ENCODE measurements around the gene SLC5A10. TPM values are rescaled to one million over a fixed set of nuclear protein-coding genes. Genes with fewer than 3 reads are reported as not detected.
"Not testable (repeated sequence)": the region's sequence is repeated elsewhere in the genome, so short reads cannot be mapped to it uniquely, and the experiment has no call there.

SLC5A10 gene
- total RNA-seq, 4 donors from 2014 or later = 0.31 to 1.5 (median 0.94) TPM

- Histone ChIP-seq H3K4me3 (no peak overlapping the region), H3K4me1 (no peaks in the 10 kb centered on the region), H3K9me3 (no peaks in the 10 kb centered on the region), H3K36me3 (no peaks in the 10 kb centered on the region), H3K27ac (no peak overlapping the region), H3K27me3 (no peaks in the 10 kb centered on the region)
- DNase-seq (ENCODE audit: low spot score in 2 of 2) = peak; percentile 58 to 76
- 73% methylated on average over 11 of the region's 22 CpGs for WGBS
- no peak for TF ChIP-seq POLR2A (IDR thresholded peaks at IDR 0.05)
- TF ChIP-seq POLR2AphosphoS5 (IDR thresholded peaks at IDR 0.05) = no peak
- TF ChIP-seq, protein P1, sequence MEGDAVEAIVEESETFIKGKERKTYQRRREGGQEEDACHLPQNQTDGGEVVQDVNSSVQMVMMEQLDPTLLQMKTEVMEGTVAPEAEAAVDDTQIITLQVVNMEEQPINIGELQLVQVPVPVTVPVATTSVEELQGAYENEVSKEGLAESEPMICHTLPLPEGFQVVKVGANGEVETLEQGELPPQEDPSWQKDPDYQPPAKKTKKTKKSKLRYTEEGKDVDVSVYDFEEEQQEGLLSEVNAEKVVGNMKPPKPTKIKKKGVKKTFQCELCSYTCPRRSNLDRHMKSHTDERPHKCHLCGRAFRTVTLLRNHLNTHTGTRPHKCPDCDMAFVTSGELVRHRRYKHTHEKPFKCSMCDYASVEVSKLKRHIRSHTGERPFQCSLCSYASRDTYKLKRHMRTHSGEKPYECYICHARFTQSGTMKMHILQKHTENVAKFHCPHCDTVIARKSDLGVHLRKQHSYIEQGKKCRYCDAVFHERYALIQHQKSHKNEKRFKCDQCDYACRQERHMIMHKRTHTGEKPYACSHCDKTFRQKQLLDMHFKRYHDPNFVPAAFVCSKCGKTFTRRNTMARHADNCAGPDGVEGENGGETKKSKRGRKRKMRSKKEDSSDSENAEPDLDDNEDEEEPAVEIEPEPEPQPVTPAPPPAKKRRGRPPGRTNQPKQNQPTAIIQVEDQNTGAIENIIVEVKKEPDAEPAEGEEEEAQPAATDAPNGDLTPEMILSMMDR (IDR thresholded peaks at IDR 0.05) = no peak
- TF ChIP-seq EP300 (IDR thresholded peaks at IDR 0.05) = no peak
These were observed 72.4 kb downstream of the SLC5A10 start for GRCh38 chr17:19024101-19025078.

GRCh38 chr17:19028671-19029070 lies 76.7 kb downstream of the SLC5A10 start:
- no CpG with 5 or more reads among the region's 11 CpGs for WGBS
- H3K9me3 ChIP-seq; H3K27ac ChIP-seq; H3K4me3 ChIP-seq; H3K4me1 ChIP-seq; H3K27me3 ChIP-seq; DNase-seq (ENCODE audit: low spot score in 2 of 2); H3K36me3 ChIP-seq: not testable (repeated sequence)

GRCh38 chr17:19029740-19030139 lies 77.8 kb downstream of the SLC5A10 start:
- H3K4me3 ChIP-seq; H3K9me3 ChIP-seq; H3K27me3 ChIP-seq; DNase-seq (ENCODE audit: low spot score in 2 of 2); H3K27ac ChIP-seq; H3K36me3 ChIP-seq; H3K4me1 ChIP-seq: not testable (repeated sequence)
- WGBS = no CpG with 5 or more reads among the region's 5 CpGs

DNA sequence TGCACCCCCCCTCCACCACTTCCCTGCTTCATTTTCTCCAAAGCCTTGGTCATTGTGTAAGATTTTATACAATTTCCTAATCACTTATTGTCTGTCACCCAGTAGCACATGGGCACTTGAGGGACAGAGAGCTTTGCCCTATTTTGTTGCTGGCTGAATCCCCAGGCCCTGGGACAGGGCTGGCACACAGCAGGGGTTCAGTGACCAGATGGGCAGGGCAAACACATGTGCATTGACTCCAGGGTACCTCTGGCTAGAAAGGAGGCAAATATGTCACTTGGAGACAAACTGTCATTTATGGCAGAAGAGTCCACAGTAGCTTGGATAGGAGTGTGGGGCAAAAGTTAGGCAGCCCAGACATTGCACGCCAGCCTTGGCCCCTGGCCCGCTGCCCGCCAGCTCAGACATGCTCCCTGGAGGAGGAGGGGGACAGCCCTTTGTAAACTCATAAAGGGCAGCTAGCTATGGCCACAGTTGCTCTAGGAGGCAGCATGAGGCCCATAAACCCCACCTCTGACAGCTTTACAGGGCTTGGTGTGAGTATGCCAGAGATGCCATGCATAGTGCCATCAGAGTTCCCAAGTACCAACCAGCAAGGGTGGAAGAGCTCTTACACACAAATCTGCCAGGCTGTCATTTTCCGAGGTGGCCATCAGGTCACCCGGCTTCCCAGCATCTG lies 78.9 kb downstream of the SLC5A10 start:
- no CpG with 5 or more reads among the region's 5 CpGs for WGBS
- not testable (repeated sequence) for H3K36me3 ChIP-seq, H3K4me1 ChIP-seq

DNA sequence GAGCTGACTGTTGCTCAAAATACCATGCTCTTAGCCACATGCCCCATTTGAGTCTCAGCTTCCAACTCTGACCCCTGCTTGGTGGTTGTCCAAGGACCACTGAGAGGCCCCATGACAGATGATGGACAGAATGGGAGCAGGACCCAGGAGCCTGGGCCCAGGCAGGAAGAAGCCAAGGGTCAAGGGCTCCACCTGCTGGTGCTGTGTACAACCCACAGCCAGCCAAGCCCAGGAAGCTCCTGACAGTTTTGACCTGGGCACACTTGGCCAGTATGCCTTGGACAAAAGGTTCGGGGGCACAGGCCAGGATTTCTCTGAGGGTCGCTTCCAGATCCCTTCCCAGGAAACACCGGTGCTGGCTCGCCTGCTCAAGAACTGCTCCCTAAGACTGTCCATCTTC lies 79.8 kb downstream of the SLC5A10 start:
- TF ChIP-seq, protein P1 (IDR thresholded peaks at IDR 0.05) = peak in 1 of 2 donors; percentile 30
- H3K27ac ChIP-seq, H3K36me3 ChIP-seq, H3K4me1 ChIP-seq, H3K9me3 ChIP-seq, H3K27me3 ChIP-seq, H3K4me3 ChIP-seq: not testable (repeated sequence)
- no CpG with 5 or more reads among the region's 4 CpGs for WGBS
- DNase-seq (ENCODE audit: low spot score in 2 of 2) = peak in 1 of 2 donors; percentile 56

More for the DNA sequence above, 78.9 kb downstream of the SLC5A10 start:
- H3K4me3 ChIP-seq; DNase-seq (ENCODE audit: low spot score in 2 of 2); H3K9me3 ChIP-seq; H3K27me3 ChIP-seq; H3K27ac ChIP-seq: not testable (repeated sequence)

DNA sequence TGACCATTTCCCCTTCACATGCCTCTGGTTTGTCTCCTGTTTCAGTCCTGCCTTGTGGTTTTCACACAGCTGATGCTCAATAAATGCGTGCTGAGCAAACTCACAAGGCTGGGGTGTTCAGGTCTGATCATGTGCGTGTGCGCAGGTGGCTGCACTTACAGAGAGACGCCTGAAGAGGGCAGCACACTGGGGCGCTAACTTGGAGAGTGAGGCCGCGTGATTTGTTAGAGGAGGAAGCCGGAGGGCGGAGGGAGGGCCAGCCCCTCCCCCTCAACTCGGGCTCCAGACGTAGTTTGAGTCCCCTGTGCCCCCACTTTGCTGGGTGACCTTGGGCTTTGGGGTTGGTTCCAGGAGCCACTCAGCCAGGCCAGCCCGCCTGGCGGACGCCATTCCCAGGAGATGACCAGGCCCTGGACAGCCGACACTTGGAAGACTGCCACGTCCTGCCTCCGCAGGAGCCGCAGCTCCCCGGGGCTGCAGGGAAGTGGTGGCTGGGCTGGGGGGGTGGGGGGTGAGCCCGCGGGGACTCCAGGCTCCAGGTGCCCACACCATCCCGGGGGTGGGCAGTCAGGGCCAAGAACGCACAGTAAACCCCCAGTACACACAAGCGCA lies 80.5 kb downstream of the SLC5A10 start:
- not testable (repeated sequence) for H3K36me3 ChIP-seq; DNase-seq (ENCODE audit: low spot score in 2 of 2); H3K27me3 ChIP-seq; H3K4me1 ChIP-seq; H3K9me3 ChIP-seq; H3K4me3 ChIP-seq; H3K27ac ChIP-seq
- WGBS = no CpG with 5 or more reads among the region's 24 CpGs

DNA sequence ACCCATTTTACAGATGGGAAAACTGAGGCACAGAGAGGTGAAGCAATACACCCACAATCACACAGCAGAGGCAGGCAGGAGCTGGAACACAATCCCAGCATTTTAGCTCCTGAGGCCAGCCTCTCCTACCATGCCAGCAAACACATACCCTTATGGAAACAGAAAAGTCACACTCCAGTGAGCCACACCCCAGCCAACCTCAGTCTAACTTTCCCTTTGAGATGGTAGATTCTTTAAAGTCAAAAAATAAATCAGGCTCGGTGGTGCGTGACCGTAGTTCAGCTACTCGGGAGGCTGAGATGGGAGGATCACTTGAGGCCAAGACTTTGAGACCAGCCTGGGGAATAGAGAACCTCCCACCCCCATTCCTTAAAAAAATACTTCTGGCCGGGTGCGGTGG lies 84.2 kb downstream of the SLC5A10 start:
- not testable (repeated sequence) for DNase-seq (ENCODE audit: low spot score in 2 of 2); H3K4me3 ChIP-seq; H3K9me3 ChIP-seq; H3K27ac ChIP-seq; H3K27me3 ChIP-seq; H3K36me3 ChIP-seq; H3K4me1 ChIP-seq
- no CpG with 5 or more reads among the region's 6 CpGs for WGBS

DNA sequence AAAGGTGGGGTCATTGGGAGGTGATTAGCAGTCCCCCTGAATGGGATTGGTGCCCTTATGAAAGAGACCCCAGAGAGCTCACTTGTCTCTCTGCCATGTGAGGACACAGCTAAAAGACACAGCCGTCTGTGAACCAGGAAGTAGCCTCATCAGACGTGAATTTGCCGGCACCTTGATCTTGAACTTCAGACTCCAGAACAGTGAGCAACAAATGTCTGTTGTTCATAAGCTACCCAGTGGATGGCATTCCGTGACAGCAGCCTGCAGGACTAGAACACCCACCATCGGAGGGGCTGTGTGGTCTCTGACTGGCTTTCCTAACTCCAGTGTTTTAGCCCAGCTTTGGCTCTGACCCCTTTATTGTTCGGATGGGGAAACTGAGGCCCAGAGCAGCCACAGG lies 85.6 kb downstream of the SLC5A10 start:
- H3K9me3 ChIP-seq; DNase-seq (ENCODE audit: low spot score in 2 of 2); H3K4me3 ChIP-seq; H3K27me3 ChIP-seq; H3K36me3 ChIP-seq; H3K4me1 ChIP-seq; H3K27ac ChIP-seq: not testable (repeated sequence)
- WGBS = no CpG with 5 or more reads among the region's 6 CpGs

DNA sequence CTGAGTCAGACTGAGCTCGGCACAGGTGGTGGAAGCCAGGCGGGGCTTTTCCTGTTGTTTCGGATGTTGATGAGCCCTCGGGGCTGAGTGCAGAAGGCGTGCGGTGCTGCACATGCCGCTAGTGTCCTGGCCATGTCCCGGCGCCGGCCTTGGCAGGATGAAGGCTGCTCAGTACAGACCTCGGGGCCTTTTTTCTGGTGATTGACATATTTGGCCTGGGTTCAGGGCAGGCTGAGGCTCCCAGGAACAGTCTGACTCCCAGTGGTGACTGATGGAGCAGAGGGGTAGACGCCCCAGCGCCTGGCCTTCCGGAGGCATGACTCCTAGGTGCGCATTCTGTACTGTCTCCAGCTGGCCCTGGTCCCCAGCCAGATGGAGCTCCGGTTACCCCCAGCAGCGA lies 86.0 kb downstream of the SLC5A10 start:
- not testable (repeated sequence) for H3K27ac ChIP-seq; H3K9me3 ChIP-seq; DNase-seq (ENCODE audit: low spot score in 2 of 2); H3K4me3 ChIP-seq; H3K36me3 ChIP-seq; H3K4me1 ChIP-seq; H3K27me3 ChIP-seq
- WGBS = no CpG with 5 or more reads among the region's 17 CpGs

DNA sequence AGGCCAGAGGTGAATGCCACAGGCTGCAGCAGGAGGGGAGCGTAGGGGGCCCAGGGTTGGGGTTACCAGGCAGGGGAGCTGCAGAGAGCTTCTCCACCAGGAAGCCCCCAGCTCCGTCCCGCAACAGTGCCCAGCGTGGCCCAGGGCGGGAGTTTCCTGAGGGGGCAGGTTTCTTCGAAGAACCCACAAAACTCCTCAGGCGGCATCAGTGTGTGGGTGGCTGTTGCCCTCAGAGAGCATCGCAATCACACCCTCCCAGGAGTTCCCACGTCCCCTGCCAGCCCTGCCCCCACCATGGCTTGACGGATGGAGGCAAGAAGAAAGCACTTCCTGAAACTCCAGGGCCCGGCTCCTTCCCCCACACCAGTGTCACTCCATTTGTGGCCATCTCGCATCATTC lies 86.8 kb downstream of the SLC5A10 start:
- H3K27me3 ChIP-seq; H3K9me3 ChIP-seq; H3K4me3 ChIP-seq; DNase-seq (ENCODE audit: low spot score in 2 of 2); H3K36me3 ChIP-seq; H3K4me1 ChIP-seq; H3K27ac ChIP-seq: not testable (repeated sequence)
- WGBS = no CpG with 5 or more reads among the region's 12 CpGs

- not testable (repeated sequence) for H3K27me3 ChIP-seq; H3K9me3 ChIP-seq; H3K4me1 ChIP-seq; H3K36me3 ChIP-seq; H3K27ac ChIP-seq; DNase-seq (ENCODE audit: low spot score in 2 of 2); H3K4me3 ChIP-seq
- WGBS = no CpG with 5 or more reads among the region's 9 CpGs
These were observed 88.4 kb downstream of the SLC5A10 start for GRCh38 chr17:19040350-19040749.
